ENCODE data around the gene LGR6.

LGR6 gene

GRCh38 chr1:202159534-202160371 is 33.8 kb upstream of the LGR6 start:
- DNase-seq (ENCODE audit: low read depth in 2 of 2) = no peak
- no peak for TF ChIP-seq CTCF (IDR thresholded peaks at IDR 0.05; ENCODE audit: low read depth, low read length)
- no peak overlapping the region for H3K4me3 ChIP-seq (replicated peaks in 1 of 2; ENCODE audit: low read depth in 2 of 2, low read length in 2 of 2)

- TF ChIP-seq CTCF (IDR thresholded peaks at IDR 0.05; ENCODE audit: low read depth, low read length) = no peak
- no peak within 1 kb of the TSS for H3K4me3 ChIP-seq (replicated peaks in 1 of 2; ENCODE audit: low read depth in 2 of 2, low read length in 2 of 2)
- DNase-seq (ENCODE audit: low read depth in 2 of 2) = no peak
Observed at GRCh38 chr1:202160377-202160940, 33.1 kb upstream of the LGR6 start, which contains the start of gene PTPN7. Gene PTPN7 (minus strand): TSS chr1:202160602. CDS start chr1:202159402, 1,200 bp downstream.

- TF ChIP-seq CTCF (IDR thresholded peaks at IDR 0.05; ENCODE audit: low read depth, low read length) = no peak
- H3K4me3 ChIP-seq (replicated peaks in 1 of 2; ENCODE audit: low read depth in 2 of 2, low read length in 2 of 2) = no peak overlapping the region
- no peak for DNase-seq (ENCODE audit: low read depth in 2 of 2)
Observed at GRCh38 chr1:202161151-202162046, 32.2 kb upstream of the LGR6 start.

- TF ChIP-seq CTCF (IDR thresholded peaks at IDR 0.05; ENCODE audit: low read depth, low read length) = no peak
- no peak for DNase-seq (ENCODE audit: low read depth in 2 of 2)
- no peak overlapping the region for H3K4me3 ChIP-seq (replicated peaks in 1 of 2; ENCODE audit: low read depth in 2 of 2, low read length in 2 of 2)
Observed at GRCh38 chr1:202162047-202162417, 31.6 kb upstream of the LGR6 start.

- DNase-seq (ENCODE audit: low read depth in 2 of 2) = no peak
- TF ChIP-seq CTCF (IDR thresholded peaks at IDR 0.05; ENCODE audit: low read depth, low read length) = no peak
- H3K4me3 ChIP-seq (replicated peaks in 1 of 2; ENCODE audit: low read depth in 2 of 2, low read length in 2 of 2) = no peak overlapping the region
Observed at GRCh38 chr1:202162418-202163280, 30.9 kb upstream of the LGR6 start.
